ENCODE measurements around the gene GPC6.

GPC6 gene

DNA sequence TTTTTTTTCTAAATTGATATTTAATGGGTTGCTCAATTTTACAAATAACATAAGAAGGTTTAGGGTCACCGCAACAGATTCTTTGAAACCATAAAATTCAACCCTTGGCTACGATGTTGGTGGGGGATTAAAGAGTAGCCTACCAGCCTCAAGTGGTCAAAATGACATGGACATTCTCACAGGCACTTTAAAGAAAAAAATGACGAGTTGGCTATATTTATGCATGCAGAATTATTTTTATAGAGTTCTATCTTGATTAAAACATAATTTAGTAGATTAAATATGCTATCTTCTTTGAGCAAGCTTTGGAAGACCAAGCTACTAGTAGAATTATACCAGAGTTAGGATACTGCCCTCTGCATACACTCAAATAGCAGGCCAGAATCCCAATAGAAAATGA is 959.9 kb downstream of the GPC6 start:
- TF ChIP-seq, protein P1, sequence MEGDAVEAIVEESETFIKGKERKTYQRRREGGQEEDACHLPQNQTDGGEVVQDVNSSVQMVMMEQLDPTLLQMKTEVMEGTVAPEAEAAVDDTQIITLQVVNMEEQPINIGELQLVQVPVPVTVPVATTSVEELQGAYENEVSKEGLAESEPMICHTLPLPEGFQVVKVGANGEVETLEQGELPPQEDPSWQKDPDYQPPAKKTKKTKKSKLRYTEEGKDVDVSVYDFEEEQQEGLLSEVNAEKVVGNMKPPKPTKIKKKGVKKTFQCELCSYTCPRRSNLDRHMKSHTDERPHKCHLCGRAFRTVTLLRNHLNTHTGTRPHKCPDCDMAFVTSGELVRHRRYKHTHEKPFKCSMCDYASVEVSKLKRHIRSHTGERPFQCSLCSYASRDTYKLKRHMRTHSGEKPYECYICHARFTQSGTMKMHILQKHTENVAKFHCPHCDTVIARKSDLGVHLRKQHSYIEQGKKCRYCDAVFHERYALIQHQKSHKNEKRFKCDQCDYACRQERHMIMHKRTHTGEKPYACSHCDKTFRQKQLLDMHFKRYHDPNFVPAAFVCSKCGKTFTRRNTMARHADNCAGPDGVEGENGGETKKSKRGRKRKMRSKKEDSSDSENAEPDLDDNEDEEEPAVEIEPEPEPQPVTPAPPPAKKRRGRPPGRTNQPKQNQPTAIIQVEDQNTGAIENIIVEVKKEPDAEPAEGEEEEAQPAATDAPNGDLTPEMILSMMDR (IDR thresholded peaks at IDR 0.05; ENCODE audit: control insufficient read depth, insufficient read depth, low read depth, low read length, missing control alignments), result no peak
- no peak for DNase-seq (ENCODE audit: low read depth)
- no peak overlapping the region for H3K4me3 ChIP-seq (ENCODE audit: control insufficient read depth, low read depth, low read length)

DNA sequence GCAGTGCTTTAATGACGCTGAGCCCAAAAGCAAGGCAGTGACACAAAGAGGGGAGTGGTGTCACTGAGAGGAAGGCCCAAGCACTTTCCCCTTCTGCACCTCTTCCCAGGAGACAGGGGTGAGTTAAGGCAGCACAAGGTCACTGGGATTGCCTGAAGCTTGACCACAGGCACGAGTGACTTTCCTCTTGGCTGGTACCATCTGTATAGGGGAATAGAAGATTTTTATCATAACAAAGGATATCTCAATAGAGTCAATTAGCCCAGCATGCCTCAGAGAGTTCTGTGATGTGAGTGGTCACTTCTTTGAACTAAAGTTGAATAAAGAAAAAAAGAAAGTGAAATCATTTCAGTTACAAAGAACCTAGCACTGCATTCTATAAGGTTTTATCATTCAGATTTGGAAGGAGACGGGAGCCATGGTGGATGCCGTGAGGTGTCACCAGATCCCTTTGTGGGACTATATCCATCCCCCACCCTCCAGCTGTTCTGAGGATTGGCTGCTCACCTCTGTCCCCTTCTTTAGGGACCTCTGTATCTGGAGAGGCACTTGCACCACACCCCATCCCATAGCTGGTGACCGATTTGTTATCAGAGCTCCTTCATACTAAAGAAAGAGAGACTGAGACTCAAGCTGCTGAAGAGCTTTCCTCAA is 961.7 kb downstream of the GPC6 start:
- TF ChIP-seq, protein P1 (IDR thresholded peaks at IDR 0.05; ENCODE audit: control insufficient read depth, insufficient read depth, low read depth, low read length, missing control alignments), result no peak

GRCh38 chr13:94192431-94192975 is 965.9 kb downstream of the GPC6 start:
- H3K4me3 ChIP-seq (ENCODE audit: control insufficient read depth, low read depth, low read length), result no peak overlapping the region
- TF ChIP-seq, protein P1 (IDR thresholded peaks at IDR 0.05; ENCODE audit: control insufficient read depth, insufficient read depth, low read depth, low read length, missing control alignments), result peak; percentile 62
- no peak for DNase-seq (ENCODE audit: low read depth)

More for the DNA sequence above, 961.7 kb downstream of the GPC6 start:
- DNase-seq (ENCODE audit: low read depth), result no peak
- no peak overlapping the region for H3K4me3 ChIP-seq (ENCODE audit: control insufficient read depth, low read depth, low read length)

GRCh38 chr13:94195715-94196114 is 969.1 kb downstream of the GPC6 start:
- no peak overlapping the region for H3K4me3 ChIP-seq (ENCODE audit: control insufficient read depth, low read depth, low read length)
- DNase-seq (ENCODE audit: low read depth), result peak; percentile 59
- TF ChIP-seq, protein P1 (IDR thresholded peaks at IDR 0.05; ENCODE audit: control insufficient read depth, insufficient read depth, low read depth, low read length, missing control alignments), result no peak

DNA sequence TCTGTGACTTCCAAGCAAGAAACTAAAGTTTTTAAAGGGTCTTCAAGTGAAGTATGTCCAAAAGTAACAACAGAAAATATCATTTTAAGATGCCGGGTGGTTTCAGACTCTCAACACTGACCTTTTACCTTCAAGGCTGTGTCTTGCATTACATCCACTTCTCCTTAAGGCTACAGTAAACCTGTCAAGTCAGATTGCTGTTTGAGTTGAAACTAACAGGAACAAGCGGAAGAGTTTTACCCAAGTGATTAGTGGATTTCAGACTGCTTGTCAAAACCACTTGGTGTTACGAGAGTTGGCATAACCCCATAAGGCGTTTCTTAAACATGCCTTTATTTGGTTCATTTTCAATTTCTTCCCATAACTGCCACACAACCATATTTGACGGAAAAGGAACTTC is 969.8 kb downstream of the GPC6 start:
- no peak for DNase-seq (ENCODE audit: low read depth)
- no peak overlapping the region for H3K4me3 ChIP-seq (ENCODE audit: control insufficient read depth, low read depth, low read length)
- TF ChIP-seq, protein P1 (IDR thresholded peaks at IDR 0.05; ENCODE audit: control insufficient read depth, insufficient read depth, low read depth, low read length, missing control alignments), result no peak

DNA sequence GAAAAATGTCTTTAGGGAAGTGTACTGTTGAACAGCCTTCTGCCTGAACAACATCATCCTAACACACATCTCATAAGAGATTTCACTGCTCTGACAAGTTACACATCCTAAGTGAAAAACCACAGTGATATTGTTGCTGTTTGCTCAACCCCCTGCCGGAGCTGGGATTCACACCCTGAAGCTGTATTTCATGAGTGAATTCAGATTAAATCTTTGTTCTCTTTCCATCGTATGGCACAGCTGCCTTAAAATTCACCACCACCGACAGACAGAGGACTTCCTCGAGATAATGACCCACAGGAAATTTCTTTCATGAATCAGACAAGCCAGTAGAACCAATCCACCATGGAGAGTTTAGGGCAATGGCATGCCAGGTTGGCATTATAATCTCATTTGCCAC is 972.1 kb downstream of the GPC6 start:
- no peak overlapping the region for H3K4me3 ChIP-seq (ENCODE audit: control insufficient read depth, low read depth, low read length)
- DNase-seq (ENCODE audit: low read depth), result no peak
- TF ChIP-seq, protein P1 (IDR thresholded peaks at IDR 0.05; ENCODE audit: control insufficient read depth, insufficient read depth, low read depth, low read length, missing control alignments), result no peak
